ENCODE results near the gene TEAD1. TPM values are rescaled to one million over a fixed set of nuclear protein-coding genes. Genes with fewer than 3 reads are reported as not detected.
A peak's percentile ranks its signal among the peaks of the same experiment; 100 is the strongest.

TEAD1 gene
- total RNA-seq, 8 experiments from 2014 or later: 18.0 to 125 (median 40.2) TPM

GRCh38 chr11:12797996-12798395, 123.8 kb downstream of the TEAD1 start:
- Histone ChIP-seq H3K27ac (no peak overlapping the region), H3K4me1 (replicated peaks in 1 of 2) (peaks cover 39 to 49% of the 10 kb centered on the region in 2 donors), H3K4me3 (no peak overlapping the region)
- ATAC-seq (replicated peaks in 6 of 8): no peak
- WGBS, 10 experiments: 38 to 100% (median 94%) methylated on average over 1 to 3 of the region's 3 CpGs; no CpG with 5 or more reads in 1 of the 10 experiments
- in situ Hi-C loops (cut with MboI; ENCODE audit: low pct_unique_long_range_greater_than_20kb in 2 of 9, low sequenced_read_pairs in 9 of 9, unreplicated experiment in 9 of 9): no loop called here

- Histone ChIP-seq H3K27ac (no peak overlapping the region), H3K4me3 (no peak overlapping the region), H3K4me1 (replicated peaks in 1 of 2) (peaks cover 45 to 55% of the 10 kb centered on the region in 2 donors)
- ATAC-seq (replicated peaks in 6 of 8): peak in 1 of 8 experiments; percentile 3
- in situ Hi-C loops (cut with MboI; ENCODE audit: low pct_unique_long_range_greater_than_20kb in 2 of 9, low sequenced_read_pairs in 9 of 9, unreplicated experiment in 9 of 9): no loop called here
- WGBS, 10 experiments: 44 to 100% (median 69%) methylated on average over 1 to 3 of the region's 4 CpGs; no CpG with 5 or more reads in 3 of the 10 experiments
Observed at GRCh38 chr11:12798609-12799011, 124.4 kb downstream of the TEAD1 start.

- 42 to 88% (median 59%) methylated on average over 1 to 4 of the region's 4 CpGs for WGBS, 10 experiments
- Histone ChIP-seq H3K27ac (no peak overlapping the region), H3K4me1 (replicated peaks in 1 of 2) (peaks cover 47 to 57% of the 10 kb centered on the region in 2 donors), H3K4me3 (no peak overlapping the region)
- in situ Hi-C loops (cut with MboI; ENCODE audit: low pct_unique_long_range_greater_than_20kb in 2 of 9, low sequenced_read_pairs in 9 of 9, unreplicated experiment in 9 of 9): no loop called here
- peak in 4 of 8 experiments; percentile 6 to 33 (median 9) for ATAC-seq (replicated peaks in 6 of 8)
Observed at GRCh38 chr11:12799334-12799835, 125.2 kb downstream of the TEAD1 start.

- WGBS, 10 experiments: 0 to 95% (median 28%) methylated on average over 1 to 7 of the region's 8 CpGs; no CpG with 5 or more reads in 1 of the 10 experiments
- ATAC-seq (replicated peaks in 6 of 8): peak; percentile 64 to 88 (median 86)
- peak overlapping the region; percentile 3 to 23 (median 13) for H3K4me3 ChIP-seq
- in situ Hi-C loops (cut with MboI; ENCODE audit: low pct_unique_long_range_greater_than_20kb in 2 of 9, low sequenced_read_pairs in 9 of 9, unreplicated experiment in 9 of 9): no loop called here
- H3K27ac ChIP-seq: peak overlapping the region; percentile 80 to 82
- H3K4me1 ChIP-seq (replicated peaks in 1 of 2): peaks cover 43 to 64% of the 10 kb centered on the region in 2 donors
Observed at GRCh38 chr11:12800032-12800671, 125.9 kb downstream of the TEAD1 start.

GRCh38 chr11:12800871-12801270, 126.7 kb downstream of the TEAD1 start:
- Histone ChIP-seq H3K4me3 (peak overlapping the region in 4 of 5 donors; percentile 4 to 23 (median 17)), H3K27ac (peak overlapping the region; percentile 80 to 82), H3K4me1 (replicated peaks in 1 of 2) (peaks cover 43 to 72% of the 10 kb centered on the region in 2 donors)
- in situ Hi-C loops (cut with MboI; ENCODE audit: low pct_unique_long_range_greater_than_20kb in 2 of 9, low sequenced_read_pairs in 9 of 9, unreplicated experiment in 9 of 9): no loop called here
- 0 to 100% (median 46%) methylated on average over 1 to 2 of the region's 2 CpGs; no CpG with 5 or more reads in 2 of the 10 experiments for WGBS, 10 experiments
- ATAC-seq (replicated peaks in 6 of 8): peak in 3 of 8 experiments; percentile 6 to 40 (median 17)

GRCh38 chr11:12801976-12802375, 127.8 kb downstream of the TEAD1 start:
- Histone ChIP-seq H3K4me1 (replicated peaks in 1 of 2) (peaks cover 43 to 74% of the 10 kb centered on the region in 2 donors), H3K4me3 (no peak overlapping the region), H3K27ac (no peak overlapping the region)
- WGBS, 10 experiments: 50 to 100% (median 100%) methylated on average over 1 of the region's 1 CpG; no CpG with 5 or more reads in 2 of the 10 experiments
- ATAC-seq (replicated peaks in 6 of 8): no peak
- in situ Hi-C loops (cut with MboI; ENCODE audit: low pct_unique_long_range_greater_than_20kb in 2 of 9, low sequenced_read_pairs in 9 of 9, unreplicated experiment in 9 of 9): no loop called here

DNA sequence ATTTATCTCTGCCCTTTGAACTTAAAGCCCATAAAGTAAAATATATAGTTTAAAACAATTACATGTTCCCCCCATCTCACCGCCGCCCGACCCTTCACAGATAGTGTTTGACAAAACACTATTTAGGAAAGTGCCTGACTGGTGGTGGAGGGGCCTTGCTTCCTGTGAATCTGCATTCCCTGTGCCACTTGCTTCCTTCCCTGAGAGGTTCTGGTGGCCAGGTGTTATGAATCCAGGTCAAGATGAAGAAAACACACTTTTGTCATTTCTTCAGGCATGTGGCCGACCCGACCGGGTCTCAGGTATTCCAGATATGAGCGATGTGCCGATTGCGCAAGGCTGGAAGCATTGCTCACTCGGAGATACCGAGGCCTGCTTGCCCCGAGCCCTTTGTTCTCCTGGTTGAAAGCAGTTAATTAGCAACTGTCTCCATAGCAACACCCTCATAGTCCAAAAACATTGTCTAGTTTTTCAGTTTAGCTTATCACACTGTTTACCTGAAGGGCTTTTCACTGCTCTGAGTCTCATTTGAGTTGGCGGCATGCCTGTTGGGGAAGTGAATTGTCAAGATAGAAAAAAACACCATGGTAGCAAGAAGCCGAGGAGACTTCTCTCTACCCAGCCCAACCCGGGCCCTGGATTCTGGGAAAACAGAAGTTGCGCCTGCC, 128.3 kb downstream of the TEAD1 start:
- WGBS, 10 experiments: 13 to 86% (median 53%) methylated on average over 6 to 16 of the region's 16 CpGs
- in situ Hi-C loops (cut with MboI; ENCODE audit: low pct_unique_long_range_greater_than_20kb in 2 of 9, low sequenced_read_pairs in 9 of 9, unreplicated experiment in 9 of 9): no loop called here
- ATAC-seq (replicated peaks in 6 of 8): peak in 7 of 8 experiments; percentile 30 to 75 (median 42)
- Histone ChIP-seq H3K4me1 (replicated peaks in 1 of 2) (peaks cover 43 to 74% of the 10 kb centered on the region in 2 donors), H3K27ac (peak overlapping the region in 1 of 2 donors; percentile 11), H3K4me3 (no peak overlapping the region)

- Histone ChIP-seq H3K4me3 (no peak overlapping the region), H3K4me1 (replicated peaks in 1 of 2) (peaks cover 43 to 71% of the 10 kb centered on the region in 2 donors), H3K27ac (peak overlapping the region in 1 of 2 donors; percentile 11)
- WGBS, 10 experiments: 0 to 68% (median 24%) methylated on average over 3 to 7 of the region's 7 CpGs; no CpG with 5 or more reads in 2 of the 10 experiments
- ATAC-seq (replicated peaks in 6 of 8): peak in 2 of 8 experiments; percentile 2 to 66
- in situ Hi-C loops (cut with MboI; ENCODE audit: low pct_unique_long_range_greater_than_20kb in 2 of 9, low sequenced_read_pairs in 9 of 9, unreplicated experiment in 9 of 9): no loop called here
Observed at GRCh38 chr11:12803086-12803826, 129.0 kb downstream of the TEAD1 start.

- H3K4me3 ChIP-seq: no peak overlapping the region
- in situ Hi-C loops (cut with MboI; ENCODE audit: low pct_unique_long_range_greater_than_20kb in 2 of 9, low sequenced_read_pairs in 9 of 9, unreplicated experiment in 9 of 9): no loop called here
- WGBS, 10 experiments: 50 to 100% (median 89%) methylated on average over 1 to 2 of the region's 2 CpGs; no CpG with 5 or more reads in 1 of the 10 experiments
- H3K4me1 ChIP-seq (replicated peaks in 1 of 2): peaks cover 27 to 44% of the 10 kb centered on the region in 2 donors
- ATAC-seq (replicated peaks in 6 of 8): no peak
- H3K27ac ChIP-seq: no peak overlapping the region
Observed at GRCh38 chr11:12806113-12806512, 131.9 kb downstream of the TEAD1 start.

DNA sequence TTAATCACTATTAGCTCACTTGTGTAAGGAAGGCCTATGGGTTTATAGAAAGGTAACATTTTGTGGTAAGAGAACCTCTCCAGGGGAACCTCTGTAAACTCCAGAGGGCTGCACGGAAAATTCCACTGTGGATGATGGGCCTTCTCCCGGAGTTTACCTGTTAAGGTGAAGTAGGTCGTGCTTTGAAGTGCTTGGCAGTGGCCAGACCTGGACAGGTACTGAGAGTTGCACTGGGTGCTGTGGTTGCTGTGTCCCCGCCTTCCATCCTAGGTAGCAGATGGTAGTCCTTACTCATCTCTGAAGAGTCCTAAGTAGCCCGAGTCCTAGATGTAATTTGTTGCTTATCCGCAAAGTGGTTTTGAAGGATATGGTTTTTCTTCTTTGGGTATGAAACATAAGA, 133.4 kb downstream of the TEAD1 start:
- H3K27ac ChIP-seq: no peak overlapping the region
- H3K4me1 ChIP-seq (replicated peaks in 1 of 2): peaks cover 12 to 35% of the 10 kb centered on the region in 2 donors
- 97 to 100% (median 100%) methylated on average over 2 to 6 of the region's 6 CpGs; no CpG with 5 or more reads in 2 of the 10 experiments for WGBS, 10 experiments
- in situ Hi-C loops (cut with MboI; ENCODE audit: low pct_unique_long_range_greater_than_20kb in 2 of 9, low sequenced_read_pairs in 9 of 9, unreplicated experiment in 9 of 9): no loop called here
- ATAC-seq (replicated peaks in 6 of 8): no peak
- no peak overlapping the region for H3K4me3 ChIP-seq

GRCh38 chr11:12808519-12808918, 134.3 kb downstream of the TEAD1 start:
- WGBS, 10 experiments: 40 to 100% (median 83%) methylated on average over 1 of the region's 1 CpG; no CpG with 5 or more reads in 3 of the 10 experiments
- no peak overlapping the region for H3K27ac ChIP-seq
- H3K4me3 ChIP-seq: no peak overlapping the region
- in situ Hi-C loops (cut with MboI; ENCODE audit: low pct_unique_long_range_greater_than_20kb in 2 of 9, low sequenced_read_pairs in 9 of 9, unreplicated experiment in 9 of 9): no loop called here
- peak in 1 of 8 experiments; percentile 29 for ATAC-seq (replicated peaks in 6 of 8)
- H3K4me1 ChIP-seq (replicated peaks in 1 of 2): peaks cover 3 to 29% of the 10 kb centered on the region in 2 donors

GRCh38 chr11:12809364-12809763, 135.1 kb downstream of the TEAD1 start:
- peaks cover 2 to 29% of the 10 kb centered on the region in 2 donors for H3K4me1 ChIP-seq (replicated peaks in 1 of 2)
- no peak overlapping the region for H3K4me3 ChIP-seq
- no peak for ATAC-seq (replicated peaks in 6 of 8)
- H3K27ac ChIP-seq: no peak overlapping the region
- 89 to 100% (median 100%) methylated on average over 1 to 3 of the region's 3 CpGs; no CpG with 5 or more reads in 3 of the 10 experiments for WGBS, 10 experiments
- in situ Hi-C loops (cut with MboI; ENCODE audit: low pct_unique_long_range_greater_than_20kb in 2 of 9, low sequenced_read_pairs in 9 of 9, unreplicated experiment in 9 of 9): no loop called here

Measured in motor neuron (in vitro differentiated cells).